Measurements from ENCODE around the gene TRIO. TPM values are rescaled to one million over a fixed set of nuclear protein-coding genes. Genes with fewer than 3 reads are reported as not detected.

TRIO gene
- total RNA-seq, 4 donors from 2014 or later, result 186 to 388 (median 285) TPM

DNA sequence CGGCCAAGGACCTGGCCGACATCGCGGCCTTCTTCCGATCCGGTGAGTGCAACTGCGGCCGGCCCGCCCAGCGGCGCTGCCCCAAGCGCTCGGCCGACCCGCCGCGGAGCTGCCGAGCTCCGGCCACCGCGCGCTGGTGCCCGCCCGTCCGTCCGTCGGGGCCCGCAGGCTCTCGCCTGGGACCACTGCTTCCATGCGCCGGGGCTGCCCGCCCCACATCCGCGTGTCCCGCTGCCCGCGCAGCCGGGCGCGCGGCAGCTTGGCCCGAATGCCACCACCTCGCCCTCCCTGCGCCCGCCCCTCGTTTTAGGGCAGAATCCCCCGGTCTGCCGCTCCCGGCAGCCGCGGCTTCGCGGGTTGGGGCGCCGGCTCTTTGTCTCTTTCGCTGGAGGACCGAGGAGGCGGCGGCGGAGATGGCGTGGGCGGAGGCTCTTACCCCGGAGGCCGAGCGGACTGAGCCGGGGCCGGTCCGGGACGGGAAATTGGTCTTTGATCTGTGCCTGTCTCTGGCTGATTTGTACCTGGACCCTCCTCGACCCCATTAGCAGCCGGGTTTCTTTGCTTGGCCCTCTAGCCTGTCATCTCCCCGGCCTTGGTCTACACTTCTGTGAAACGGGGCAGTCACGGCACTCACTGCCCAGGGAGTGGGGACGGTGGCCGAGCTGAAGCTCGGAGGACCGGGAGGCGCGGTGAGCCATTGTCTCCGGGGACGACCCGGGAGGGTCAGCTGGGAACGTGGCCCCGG, 871 bp downstream of the TRIO start:
- Histone ChIP-seq H3K36me3 (no peaks in the 10 kb centered on the region), H3K4me3 (peak overlapping the region; percentile 71 to 97 (median 78)), H3K4me1 (peaks cover 30 to 41% (median 38%) of the 10 kb centered on the region in 4 donors), H3K9me3 (no peaks in the 10 kb centered on the region), H3K27me3 (no peaks in the 10 kb centered on the region), H3K27ac (peak overlapping the region; percentile 95 to 99 (median 98))
- in situ Hi-C loops (cut with MboI; ENCODE audit: low pct_ligation_motif_present in 1 of 4, low pct_unique_long_range_greater_than_20kb in 1 of 4, low sequenced_read_pairs in 3 of 4), result loop anchor here in 3 of 4 donors (10.0 kb wide), 2 partner anchors 61 to 121 kb away; no protein-coding TSS in a partner anchor
- intact Hi-C loops (cut with DNase I; ENCODE audit: low total_unique reads), result loop anchor here (5.0 kb wide), 1 partner anchor 123 kb away; no protein-coding TSS in a partner anchor
- peak; percentile 51 for DNase-seq
- TF ChIP-seq, protein P1, sequence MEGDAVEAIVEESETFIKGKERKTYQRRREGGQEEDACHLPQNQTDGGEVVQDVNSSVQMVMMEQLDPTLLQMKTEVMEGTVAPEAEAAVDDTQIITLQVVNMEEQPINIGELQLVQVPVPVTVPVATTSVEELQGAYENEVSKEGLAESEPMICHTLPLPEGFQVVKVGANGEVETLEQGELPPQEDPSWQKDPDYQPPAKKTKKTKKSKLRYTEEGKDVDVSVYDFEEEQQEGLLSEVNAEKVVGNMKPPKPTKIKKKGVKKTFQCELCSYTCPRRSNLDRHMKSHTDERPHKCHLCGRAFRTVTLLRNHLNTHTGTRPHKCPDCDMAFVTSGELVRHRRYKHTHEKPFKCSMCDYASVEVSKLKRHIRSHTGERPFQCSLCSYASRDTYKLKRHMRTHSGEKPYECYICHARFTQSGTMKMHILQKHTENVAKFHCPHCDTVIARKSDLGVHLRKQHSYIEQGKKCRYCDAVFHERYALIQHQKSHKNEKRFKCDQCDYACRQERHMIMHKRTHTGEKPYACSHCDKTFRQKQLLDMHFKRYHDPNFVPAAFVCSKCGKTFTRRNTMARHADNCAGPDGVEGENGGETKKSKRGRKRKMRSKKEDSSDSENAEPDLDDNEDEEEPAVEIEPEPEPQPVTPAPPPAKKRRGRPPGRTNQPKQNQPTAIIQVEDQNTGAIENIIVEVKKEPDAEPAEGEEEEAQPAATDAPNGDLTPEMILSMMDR (IDR thresholded peaks at IDR 0.05), result no peak
- TF ChIP-seq EP300 (IDR thresholded peaks at IDR 0.05; ENCODE audit: low read depth) (no peak), POLR2A (IDR thresholded peaks at IDR 0.05) (no peak), POLR2AphosphoS5 (IDR thresholded peaks at IDR 0.05) (no peak)
- 1% methylated on average over 67 of the region's 85 CpGs; no CpG with 5 or more reads in 1 of the 2 donors for WGBS, 2 donors (ENCODE audit: low coverage in 1 of 2)

DNA sequence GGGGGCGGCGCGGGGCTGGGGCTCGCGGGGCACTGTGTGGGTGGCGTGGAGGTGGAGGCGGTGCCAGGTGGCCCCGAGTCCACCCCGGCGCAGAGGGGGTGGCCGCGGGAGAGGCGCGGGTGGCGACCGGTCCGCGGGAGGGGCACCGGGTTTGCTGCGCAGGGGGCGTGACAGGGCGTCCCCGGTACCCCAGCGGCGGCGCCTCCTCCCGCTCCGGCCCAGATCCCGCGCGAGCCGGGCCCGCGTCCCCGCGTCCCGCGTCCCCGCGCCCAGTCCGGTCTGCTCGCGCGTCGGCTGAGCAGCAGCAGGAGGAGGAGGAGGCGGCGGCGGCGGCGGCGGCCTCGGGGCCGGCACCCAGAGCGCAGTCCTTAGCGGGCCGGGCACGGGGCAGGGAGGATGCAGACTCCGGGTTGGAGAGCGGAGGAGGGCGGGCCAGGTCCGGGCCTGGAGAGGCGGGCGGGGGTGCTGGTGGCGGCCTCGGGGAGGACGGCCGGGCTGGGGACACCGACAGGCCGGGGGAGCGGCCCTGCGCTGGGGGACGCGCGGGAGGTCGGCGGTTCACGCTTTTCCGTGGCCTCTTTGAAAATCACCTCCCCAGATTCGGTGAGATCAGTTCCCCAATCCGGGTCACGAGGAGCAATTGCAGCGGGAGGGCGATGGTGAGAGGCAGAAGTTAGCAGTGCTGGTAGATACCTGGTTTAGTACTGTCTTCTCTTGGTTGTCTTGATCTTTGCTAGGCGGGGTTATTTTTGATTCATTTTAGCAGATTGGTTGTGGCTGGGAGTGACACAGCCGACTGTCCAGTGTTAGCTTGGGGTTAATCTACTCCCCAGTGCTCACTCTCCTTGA, 1.7 kb downstream of the TRIO start:
- Histone ChIP-seq H3K36me3 (no peaks in the 10 kb centered on the region), H3K9me3 (no peaks in the 10 kb centered on the region), H3K4me1 (peaks cover 38 to 49% (median 46%) of the 10 kb centered on the region in 4 donors), H3K4me3 (peak overlapping the region; percentile 71 to 97 (median 78)), H3K27me3 (no peaks in the 10 kb centered on the region), H3K27ac (peak overlapping the region; percentile 95 to 99 (median 98))
- TF ChIP-seq, protein P1 (IDR thresholded peaks at IDR 0.05), result no peak
- TF ChIP-seq POLR2AphosphoS5 (IDR thresholded peaks at IDR 0.05) (peak; percentile 64 to 77 (median 68)), POLR2A (IDR thresholded peaks at IDR 0.05) (peak; percentile 51), EP300 (IDR thresholded peaks at IDR 0.05; ENCODE audit: low read depth) (no peak)
- in situ Hi-C loops (cut with MboI; ENCODE audit: low pct_ligation_motif_present in 1 of 4, low pct_unique_long_range_greater_than_20kb in 1 of 4, low sequenced_read_pairs in 3 of 4), result loop anchor here in 3 of 4 donors (10.0 kb wide), 2 partner anchors 60 to 120 kb away; no protein-coding TSS in a partner anchor
- DNase-seq, result peak; percentile 72
- WGBS, 2 donors (ENCODE audit: low coverage in 1 of 2), result 0 to 1% methylated on average over 1 to 73 of the region's 85 CpGs
- intact Hi-C loops (cut with DNase I; ENCODE audit: low total_unique reads), result loop anchor here (5.0 kb wide), 2 partner anchors 67 to 122 kb away; no protein-coding TSS in a partner anchor

DNA sequence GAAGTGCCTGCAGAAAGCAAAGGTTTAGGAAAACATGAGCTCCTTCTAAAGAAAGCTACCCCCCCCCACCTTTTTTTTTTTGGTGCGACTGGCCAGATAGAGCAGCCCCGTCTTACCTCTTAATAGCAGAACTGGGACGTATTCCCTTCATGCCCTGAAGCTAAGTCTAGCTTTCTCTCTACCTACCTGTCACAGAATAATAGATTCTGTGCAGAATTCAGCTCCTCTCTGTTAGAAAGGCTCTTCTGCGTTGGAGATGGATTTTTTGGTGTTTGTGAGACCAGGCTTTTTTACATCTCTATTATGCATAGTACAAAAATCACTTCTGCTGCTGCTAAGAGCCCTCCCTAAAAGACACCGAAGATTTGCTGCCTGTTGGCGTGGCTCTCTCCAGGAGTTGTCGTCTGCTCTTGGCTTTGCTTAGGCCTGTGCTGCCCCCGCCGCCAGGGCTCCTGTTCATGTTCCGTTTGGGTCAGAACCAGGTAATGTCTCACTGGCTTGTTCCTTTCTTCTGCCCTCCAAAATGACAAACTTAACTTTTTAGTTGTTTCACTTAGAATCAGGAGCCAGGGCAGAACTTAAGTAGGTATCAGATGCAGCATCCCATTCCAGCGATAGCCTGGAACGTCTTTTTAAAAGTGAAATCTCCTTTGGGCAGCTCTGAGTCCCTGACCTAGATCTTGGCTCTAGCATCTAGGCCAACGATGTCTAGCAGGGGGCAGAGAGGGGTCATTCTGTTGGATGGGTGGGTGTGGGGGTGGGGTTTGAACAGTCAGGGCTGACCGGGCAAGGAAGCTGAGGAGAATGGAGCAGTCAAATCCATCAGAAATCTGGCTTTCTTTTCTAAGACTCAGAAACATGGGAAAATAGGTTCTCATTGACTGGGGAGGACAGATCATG, 2.5 kb downstream of the TRIO start:
- Histone ChIP-seq H3K4me1 (peaks cover 38 to 56% (median 49%) of the 10 kb centered on the region in 4 donors), H3K36me3 (no peaks in the 10 kb centered on the region), H3K4me3 (peak overlapping the region; percentile 71 to 97 (median 78)), H3K27ac (peak overlapping the region; percentile 95 to 99 (median 98)), H3K27me3 (no peaks in the 10 kb centered on the region), H3K9me3 (no peaks in the 10 kb centered on the region)
- DNase-seq, result no peak
- intact Hi-C loops (cut with DNase I; ENCODE audit: low total_unique reads), result loop anchor here (5.0 kb wide), 1 partner anchor 67 kb away; no protein-coding TSS in a partner anchor
- TF ChIP-seq EP300 (IDR thresholded peaks at IDR 0.05; ENCODE audit: low read depth) (no peak), POLR2AphosphoS5 (IDR thresholded peaks at IDR 0.05) (no peak), POLR2A (IDR thresholded peaks at IDR 0.05) (no peak)
- TF ChIP-seq, protein P1 (IDR thresholded peaks at IDR 0.05), result no peak
- WGBS, 2 donors (ENCODE audit: low coverage in 1 of 2), result 23 to 27% methylated on average over 5 to 14 of the region's 14 CpGs
- in situ Hi-C loops (cut with MboI; ENCODE audit: low pct_ligation_motif_present in 1 of 4, low pct_unique_long_range_greater_than_20kb in 1 of 4, low sequenced_read_pairs in 3 of 4), result loop anchor here in 3 of 4 donors (10.0 kb wide), 2 partner anchors 59 to 119 kb away; no protein-coding TSS in a partner anchor

All from transverse colon (tissue), 4 donors.